NCI-H1436 (cell line): Measurements from ENCODE around the gene IMPDH1.
A peak's percentile ranks its signal among the peaks of the same experiment; 100 is the strongest.

ENCODE experiments used
- DNase-seq: peaks from one replicate; lab custom pipeline; 2025; lab: John Stamatoyannopoulos, UW

The IMPDH1 gene

DNA sequence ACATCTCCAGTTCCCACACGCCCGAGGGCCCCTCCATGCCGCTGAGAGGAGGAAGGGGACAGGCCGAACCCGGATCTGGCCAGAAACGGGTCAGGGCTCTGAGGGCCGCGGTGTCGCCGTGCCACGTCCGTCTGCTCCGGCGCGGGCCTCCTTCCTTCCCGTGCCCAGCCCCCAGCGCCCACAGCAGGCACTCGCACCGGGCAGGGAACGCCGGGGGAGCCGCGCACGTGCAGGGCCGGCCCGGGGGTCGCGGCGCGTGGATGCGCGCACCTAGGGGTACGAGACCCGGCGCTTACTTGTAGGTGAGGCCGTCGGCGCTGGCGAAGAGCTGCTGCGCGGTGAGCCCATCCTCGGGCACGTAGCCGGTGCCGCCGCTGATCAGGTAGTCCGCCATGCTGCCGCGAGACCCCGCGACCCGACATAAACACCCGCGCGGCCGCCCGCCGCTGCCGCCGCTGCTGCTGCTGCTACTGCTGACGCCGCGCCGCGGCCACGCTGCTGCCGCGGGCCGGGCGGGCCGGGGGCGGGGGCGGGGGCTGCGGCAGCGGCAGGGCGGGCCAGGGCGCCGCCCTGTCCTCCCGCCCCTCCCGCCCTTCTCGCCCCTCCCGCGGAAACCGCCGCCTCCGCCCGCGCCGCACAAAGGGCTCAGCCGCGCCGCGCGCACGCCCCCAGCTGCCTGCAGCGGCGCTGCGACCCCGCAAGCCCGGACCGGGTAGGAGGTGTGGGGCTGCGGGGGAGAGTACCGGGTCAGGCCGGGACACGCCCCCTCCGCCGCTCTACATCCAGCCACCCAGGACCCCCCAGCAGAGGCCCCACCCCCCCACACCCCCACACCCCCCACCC lies 4.1 kb downstream of the IMPDH1 start:
- DNase-seq: peak; percentile 37

DNA sequence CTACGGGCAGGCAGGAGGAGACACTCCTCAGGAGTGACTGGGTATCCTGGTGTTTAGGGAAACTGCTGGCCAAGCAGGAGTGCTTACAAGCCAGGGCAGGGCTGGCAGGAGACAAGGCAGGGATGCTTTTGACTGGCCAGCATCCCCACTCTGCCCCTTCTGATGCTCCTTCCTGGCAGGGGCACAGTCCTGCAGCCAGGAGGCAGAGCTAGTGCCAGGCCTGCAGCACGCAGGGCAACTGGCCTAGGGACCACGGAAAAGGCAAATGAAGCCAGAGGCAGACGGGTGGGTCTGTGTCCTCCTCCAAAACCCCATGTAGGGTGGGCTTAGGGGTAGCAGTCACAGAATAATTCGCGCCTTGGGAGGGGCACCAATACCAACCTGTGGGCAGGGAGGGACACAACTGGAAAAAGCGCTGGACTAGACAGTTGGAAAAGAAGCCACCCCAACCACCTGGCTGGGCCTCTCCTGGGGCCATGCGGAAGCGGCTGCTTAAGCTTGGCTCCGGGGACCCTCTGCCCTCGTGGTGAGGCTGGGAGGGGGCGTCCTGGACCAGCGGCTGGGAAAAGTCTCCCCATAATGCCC lies 4.8 kb downstream of the IMPDH1 start:
- DNase-seq: no peak

DNA sequence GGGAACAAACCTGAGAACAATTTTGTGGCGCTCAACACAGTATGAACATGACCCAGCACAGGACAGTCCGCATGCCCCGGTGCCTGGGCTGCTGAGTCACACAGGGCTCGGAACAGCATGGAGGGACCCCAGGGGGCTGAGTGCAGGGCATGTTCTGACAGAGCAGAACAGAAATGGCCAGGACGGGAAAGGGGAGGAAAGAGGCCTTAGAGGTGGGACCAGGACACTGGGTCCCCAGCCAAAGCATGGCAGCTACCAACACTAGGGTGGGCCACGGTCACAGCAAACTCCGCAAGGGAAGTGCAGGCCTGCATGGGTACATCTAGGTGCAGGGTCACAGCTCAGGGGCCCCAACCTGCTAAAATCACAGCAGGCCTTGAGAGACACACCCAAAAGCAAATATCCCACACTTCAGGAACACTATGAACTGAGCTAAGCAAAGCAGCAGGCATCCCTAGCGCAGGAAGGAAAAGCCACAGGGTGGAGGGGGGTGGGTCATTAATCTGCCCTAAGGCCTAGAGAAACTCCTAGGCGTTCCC lies 5.6 kb downstream of the IMPDH1 start:
- DNase-seq: no peak

DNA sequence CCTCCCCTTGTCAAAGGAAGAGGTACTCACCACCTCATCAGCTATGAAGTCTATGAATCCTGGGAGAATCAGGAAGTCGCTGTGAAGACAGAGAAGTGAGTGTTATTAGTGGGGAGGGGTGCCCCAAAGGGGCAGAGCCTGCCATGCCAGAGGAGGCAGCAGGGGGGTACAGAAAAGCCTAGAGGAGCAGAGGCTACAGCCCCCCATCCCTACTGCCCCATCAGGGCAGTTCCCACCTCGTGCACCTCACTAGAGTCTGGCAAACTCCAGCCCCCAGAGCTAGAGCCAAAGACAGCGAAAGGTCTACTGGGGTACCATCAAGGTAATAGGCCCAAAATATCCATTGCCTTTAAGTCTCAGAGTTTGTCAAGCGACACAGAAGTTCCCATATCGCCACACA lies 6.1 kb downstream of the IMPDH1 start:
- DNase-seq: no peak

DNA sequence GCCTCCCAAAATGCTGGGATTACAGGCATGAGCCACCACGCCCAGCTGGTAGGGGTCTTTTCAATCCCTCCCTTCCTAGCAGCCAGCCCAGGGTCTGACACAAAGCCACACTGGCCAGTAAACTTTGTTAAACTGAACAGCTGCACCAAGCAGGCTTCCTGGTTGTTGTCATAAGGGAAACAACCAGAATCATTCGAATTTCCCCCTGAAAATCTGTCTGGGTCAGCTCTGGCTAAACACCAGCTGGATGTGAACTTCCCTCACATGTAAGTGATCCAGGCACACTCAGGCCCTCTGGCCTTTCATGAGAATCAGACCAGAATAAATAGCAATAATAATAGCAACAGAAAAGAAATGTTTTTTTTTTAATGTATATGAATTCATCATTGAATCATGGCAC lies 7.4 kb downstream of the IMPDH1 start:
- DNase-seq: no peak

DNA sequence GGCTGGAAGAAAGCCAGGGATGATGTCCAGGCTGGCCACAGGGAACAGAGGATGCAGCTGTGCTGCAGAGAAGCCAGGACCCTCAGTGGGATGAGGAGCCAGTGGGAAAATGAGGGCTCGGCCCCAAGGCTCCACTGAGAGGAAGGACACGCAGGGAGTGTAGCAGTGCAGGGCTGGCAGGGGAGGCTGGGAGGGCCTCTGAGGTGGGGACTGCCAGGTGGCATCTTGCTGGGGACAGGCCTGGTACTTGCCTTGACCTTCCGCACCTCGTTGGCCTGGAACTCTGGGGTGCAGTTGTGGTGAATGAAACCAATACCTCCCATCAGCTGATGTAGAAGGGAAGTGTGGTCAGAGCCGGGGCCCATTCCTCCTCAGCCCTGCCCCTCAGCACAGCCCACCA lies 9.2 kb downstream of the IMPDH1 start:
- no peak for DNase-seq

DNA sequence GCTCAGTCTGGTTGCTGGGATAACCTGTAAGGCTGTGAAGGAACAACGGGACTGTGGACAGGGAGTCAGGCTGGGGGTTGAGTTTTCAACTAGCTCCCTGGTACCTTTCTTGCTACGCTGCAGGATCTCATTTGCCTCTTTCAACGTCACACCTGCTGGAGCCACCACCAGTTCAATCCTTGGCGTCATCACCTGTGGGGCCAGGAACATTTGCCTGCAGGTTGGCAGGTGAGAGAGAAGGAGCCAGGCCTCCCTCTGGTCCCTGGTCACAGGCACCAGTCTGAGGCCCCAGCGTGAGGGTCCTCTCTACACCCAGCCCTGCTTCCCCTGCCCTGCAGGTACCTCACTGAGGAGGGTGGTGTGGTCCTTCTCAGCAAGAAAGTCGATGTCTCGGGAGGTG lies 9.8 kb downstream of the IMPDH1 start:
- DNase-seq: no peak

DNA sequence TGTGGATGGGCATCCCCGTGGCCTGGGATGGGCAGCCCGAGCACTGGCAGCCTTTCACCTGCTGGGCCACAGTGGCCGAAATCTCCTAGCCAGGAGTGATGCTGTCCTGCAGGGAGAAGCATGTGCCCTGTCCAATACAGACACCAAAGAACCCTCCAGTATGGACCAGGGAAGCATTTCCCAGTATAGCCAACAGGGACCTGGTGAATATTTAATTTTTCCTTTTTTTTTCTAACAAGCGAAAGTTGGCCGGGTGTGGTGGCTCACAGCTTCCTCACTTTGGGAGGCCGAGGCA lies 11.0 kb downstream of the IMPDH1 start:
- no peak for DNase-seq

DNA sequence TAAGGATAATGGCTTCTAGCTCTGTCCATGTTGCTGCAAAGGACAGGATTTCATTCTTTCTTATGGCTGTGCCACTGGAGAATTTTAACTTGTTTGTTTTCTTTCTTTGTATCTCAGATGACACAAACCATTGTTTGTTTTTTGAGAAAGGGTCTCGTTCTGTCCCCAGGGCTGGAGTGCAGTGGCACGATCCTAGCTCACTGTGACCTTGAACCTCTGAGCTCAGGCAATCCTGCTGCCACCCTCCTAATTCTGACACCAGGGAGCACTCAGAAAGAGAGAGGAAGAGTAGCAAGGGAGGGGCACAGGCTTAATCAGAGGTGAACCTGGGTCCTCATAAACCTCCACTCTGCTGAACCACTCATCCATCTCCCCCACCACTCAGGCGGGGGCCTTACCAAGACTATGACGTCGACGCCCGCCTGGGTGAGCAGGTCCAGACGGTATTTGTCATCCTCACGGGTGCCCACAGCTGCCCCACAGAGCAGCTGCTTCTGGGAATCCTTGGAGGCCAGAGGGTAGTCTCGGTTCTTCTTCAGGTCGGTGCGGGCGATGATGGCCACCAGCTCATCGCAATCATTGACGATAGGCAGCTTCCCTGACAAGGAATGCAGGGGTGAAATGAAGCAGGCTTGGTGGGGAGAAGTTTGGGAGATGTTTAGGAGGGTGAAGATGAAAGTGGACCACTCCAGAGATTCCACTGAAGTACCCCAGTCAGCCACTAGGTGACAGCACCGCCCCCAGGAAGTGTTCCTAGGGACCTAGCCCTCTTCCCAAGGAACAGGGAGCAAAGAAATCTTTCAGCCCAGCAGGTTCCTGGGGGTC lies 11.6 kb downstream of the IMPDH1 start:
- peak; percentile 13 for DNase-seq

DNA sequence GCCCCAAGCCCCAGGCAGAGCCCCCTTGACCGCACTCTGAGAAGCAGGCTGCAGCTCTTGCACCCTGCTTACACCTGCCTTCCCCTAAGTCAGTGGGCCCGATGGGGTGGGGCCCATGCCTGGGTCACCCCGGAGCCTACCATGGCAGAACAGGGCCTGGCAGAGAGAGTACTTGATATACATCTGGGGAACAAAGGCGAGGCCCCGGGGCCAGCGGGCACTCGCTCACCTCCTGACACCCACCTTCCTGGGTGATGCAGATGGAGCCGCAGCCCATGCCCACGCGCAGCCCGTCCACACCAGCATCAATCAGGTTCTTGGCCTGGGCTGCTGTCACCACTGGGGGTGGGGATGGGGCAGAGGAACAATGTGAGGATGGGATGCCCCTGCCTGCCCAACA lies 13.4 kb downstream of the IMPDH1 start:
- no peak for DNase-seq

DNA sequence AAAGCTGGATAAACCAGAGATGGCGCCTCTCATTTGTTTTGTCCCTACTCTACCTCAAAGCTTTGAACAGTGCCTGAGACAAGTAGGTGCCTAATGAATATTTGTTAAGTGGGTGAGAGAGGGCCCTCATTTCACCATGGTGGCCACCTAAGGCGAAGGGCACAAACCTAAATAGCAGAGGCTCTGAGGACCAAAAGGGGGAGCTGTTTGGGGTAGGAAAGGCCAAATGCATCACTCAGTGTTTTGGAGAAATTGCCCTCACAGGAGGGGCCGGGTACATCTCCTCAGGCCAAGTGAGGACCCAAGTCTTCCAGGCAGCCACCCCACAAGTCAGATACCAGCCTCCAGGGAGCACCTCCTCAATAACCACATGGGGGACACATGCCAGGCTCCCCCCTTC lies 14.0 kb downstream of the IMPDH1 start:
- DNase-seq: no peak

DNA sequence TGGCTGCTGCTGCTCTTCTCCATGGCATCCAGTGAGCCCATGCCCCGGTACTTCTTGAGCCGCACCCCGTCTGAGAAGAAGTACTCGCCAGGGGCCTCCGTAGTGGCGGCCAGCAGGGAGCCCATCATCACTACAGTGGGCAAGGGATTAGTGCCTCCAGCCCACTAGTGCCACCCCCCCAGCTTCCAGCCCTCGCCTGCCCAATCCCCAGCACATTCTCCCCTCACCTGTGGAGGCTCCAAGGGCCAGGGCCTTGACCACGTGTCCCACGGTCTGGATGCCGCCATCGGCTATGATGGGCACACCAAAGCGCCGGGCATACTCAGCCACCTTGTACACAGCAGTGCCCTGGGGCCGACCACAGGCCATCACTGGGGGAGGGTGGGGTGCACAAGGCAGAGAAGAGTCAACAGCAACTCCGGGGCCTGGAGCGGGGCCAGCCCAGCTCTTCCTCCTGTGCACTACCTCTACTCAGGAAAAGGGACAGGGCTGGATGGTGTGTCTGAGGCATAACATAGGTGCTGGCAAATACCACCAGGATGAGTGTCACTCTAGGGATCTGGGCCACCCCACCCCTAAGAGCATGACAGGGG lies 14.8 kb downstream of the IMPDH1 start:
- no peak for DNase-seq

DNA sequence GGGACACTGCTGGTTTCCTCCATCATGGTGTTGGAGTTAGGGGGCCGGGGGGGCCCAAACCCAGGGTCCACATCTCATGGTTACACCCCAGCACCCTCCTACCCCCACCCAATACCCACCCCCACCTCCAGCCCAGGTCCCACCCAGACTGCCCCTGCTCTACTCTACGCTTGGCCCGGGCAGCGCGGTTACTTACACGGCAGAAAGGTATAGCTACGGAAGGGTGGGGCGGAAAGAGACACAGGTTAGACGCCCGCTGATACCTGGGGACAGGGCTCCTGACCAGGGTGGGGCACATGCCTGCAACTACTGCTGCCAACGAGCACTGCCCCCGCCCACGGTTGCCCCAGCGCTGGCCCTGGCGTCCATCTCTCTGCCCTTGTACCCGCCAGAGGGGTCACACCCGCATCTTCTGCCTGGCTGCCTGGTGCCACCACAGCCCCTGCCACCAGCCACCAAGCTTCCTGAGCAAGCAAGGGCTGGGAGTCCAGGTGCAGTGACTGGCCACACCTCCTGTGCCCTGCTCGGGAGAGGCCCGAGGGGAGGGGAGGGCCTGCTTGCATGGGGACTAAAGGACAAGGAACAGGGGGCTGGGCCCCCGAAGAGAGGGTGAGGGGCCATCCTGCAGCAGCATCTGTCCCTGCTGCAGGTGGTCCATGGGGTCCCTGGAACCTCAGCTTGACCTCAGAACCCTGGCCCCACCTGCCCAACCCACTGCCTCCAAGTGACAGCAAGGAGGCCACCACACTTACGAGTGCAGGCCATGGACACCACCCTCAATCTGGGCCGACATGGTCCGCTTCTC lies 16.1 kb downstream of the IMPDH1 start:
- no peak for DNase-seq

DNA sequence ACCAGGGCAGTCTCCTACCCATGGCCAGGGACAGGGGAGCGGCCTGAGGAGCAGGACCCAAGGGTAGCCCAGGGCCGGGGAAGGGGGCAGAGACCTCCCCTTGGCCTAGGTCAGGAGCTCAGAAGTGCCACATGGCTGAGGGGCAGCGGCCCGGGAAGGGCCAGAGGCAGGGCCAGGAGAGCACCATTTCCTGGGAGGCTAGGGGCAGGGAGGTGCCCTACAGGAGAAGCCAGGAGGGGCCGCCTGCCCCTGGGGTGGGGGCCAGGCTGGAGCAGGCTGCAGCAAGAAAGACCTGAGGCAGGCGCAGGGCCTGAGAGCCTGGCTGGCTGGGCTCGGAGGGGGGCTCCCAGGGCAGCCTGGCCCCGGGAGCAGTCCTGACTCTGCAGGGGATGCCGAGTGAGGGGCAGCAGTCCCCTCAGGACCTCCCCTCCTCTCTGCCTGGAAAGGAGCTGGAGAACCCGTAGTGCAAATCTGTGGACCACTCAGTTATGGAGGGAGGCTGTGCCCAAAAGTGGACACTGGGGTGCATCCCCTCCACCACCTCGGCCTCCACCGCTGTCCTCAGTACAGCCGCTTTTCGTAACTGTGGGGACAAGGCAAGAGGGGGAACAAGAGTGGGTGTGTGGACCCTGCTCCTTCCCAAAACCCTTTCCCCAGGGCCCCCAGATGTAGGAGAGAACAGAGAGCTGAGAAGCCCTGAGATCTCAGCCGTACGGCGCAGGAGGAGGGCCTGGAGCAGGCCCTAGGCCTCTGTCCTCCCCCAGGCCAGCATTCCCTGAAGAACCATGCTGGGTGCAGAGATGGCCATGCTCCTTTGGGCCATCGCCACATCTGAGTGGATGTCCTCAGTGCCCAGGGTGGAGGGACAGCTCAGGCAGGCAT lies 17.1 kb downstream of the IMPDH1 start:
- DNase-seq: no peak

DNA sequence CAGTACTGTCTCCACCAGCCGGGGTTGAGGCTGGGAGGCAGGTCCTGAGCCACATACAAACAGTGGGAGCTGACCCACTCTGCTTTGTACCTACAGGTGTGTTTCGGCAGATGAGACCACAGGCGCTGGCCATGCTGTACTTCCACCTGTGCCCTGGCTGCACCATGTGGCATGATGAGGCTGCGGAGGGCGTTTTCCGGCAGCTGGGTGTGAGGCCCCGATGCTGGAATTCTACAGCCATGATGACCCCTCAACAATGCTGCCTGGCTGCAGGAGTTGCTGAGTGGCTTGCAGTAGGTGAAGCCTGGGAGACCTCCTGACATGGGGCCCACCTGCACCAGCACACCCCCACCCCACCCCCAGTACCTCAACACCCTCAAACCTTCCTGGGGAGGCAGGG lies 18.0 kb downstream of the IMPDH1 start:
- DNase-seq: no peak

DNA sequence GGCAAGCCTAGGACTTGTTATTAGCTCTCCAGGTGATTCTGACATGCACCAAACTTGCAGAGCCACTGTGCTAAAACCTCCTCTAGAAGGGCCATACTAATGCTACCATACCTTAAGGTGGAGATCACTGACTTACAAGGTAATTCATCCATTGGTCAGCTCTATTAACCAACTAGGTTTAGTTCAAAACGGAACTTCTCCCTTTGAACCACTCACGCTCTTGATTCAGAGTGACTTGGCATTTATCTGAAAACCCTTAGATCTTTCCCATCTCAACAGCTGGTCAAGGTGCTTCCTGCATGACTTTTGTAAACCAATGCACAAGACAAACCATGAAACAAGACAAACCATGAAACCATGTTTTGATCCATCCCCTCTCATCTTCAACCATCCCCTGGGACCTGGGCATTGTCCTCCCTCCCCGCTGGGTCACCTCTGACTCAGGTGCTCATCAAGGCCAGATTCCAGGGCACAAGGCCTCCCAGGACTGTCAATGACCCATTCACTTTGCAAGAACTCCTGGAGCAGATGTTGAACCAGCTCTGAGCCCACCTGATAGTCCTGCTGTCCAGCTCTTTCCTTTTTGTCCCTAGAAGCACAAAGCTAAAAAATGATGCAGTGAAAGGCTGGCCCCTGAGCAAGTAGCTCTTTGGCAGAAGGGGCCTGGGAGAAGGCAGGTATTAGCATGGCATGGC lies 18.8 kb downstream of the IMPDH1 start:
- no peak for DNase-seq

DNA sequence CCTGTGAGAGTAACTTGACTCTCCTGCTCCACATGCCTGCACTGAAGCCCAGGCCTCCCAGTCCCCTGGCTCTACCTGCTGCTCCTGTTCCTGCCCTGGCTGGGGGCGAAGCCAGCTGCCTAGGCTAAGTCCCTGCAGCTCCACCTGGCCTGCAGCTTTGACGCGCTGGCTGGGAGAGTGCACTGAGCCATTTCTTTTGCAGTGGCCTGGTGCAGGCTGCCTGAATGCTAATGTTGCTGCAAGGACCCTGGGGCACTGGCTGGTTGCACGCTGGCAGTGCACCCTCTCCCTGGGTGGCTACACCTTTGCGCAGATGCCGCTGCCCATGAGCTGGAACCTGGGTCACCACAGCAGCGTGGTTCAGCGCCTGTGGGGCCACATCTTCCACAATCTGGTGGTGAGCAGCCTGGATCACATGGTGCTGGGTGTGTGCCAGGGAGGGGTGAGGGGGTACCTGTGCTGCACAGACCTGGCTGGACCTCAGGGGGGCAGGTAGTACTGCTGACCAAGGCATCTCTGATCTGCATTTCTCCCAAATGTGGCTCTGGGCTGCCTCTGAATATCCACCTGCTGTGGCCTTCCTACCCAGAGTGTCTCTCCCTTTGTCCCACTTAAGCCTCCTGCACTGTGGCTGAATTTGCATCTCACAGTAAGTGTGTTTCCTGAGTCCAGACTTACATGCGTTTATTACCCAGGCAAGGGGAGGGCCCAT lies 20.0 kb downstream of the IMPDH1 start:
- no peak for DNase-seq

DNA sequence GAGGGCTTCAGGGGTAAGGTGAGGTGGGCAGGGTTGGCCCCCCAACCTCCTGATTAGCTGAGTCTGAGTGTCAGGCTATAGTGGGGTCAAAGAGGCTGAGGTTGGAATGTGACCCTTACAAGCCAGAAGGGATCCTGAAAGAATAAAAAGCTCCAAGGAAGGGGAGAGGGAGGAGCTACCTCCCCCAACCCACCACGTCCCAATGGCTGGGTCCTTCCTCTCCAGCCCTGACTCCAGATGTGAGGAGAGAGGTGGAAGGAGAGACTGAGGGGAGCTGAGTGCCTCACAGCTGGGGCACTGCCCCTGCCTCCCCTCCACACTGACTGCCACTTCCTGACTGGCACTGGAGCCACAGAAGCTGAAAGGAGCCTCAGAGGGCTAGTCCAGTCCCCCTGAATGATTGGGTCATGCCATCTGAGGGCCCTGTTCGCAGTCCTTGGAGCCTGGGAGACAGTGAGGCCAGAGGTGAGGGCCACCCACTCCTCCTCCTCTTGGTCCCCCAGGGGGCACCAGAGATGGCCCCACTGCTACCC lies 20.6 kb downstream of the IMPDH1 start:
- no peak for DNase-seq

DNA sequence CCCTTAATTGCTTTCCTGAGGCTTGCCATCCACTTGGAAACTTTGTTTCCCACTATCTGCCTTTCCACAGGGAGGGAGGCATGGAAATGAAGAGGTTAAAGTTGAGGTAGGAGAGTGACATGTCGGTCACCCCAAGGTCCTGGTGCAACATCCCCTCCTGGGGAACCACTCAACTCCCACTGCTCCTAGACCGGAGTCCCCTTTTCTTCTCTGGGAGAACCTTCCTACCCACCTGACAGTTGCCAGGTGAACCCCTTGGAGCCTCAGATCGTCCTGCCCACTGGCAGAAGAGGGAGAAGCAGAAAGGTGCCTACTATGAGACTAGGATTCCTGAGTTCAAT lies 21.7 kb downstream of the IMPDH1 start:
- no peak for DNase-seq
